OCI-LY1 (cell line): ENCODE data around the gene EIF6.

Experiments used
- H2AFZ ChIP-seq: fragments of 200-600 bp; sonication (generic), shearing (Covaris generic); 2 replicates; pipeline ENCODE4 v1.6.0; 2014; ENCODE audit warnings: antibody characterized with exemption, mild to moderate bottlenecking, low read length
- H3F3A ChIP-seq: fragments of 200-600 bp; sonication (generic), shearing (Covaris generic); 2 replicates; pipeline ENCODE4 v1.6.0; 2014; ENCODE audit warnings: mild to moderate bottlenecking, antibody characterized with exemption, low read length, moderate library complexity; ENCODE audit not compliant: insufficient read depth
- H3K27ac ChIP-seq: fragments of 200-600 bp; sonication (generic); 2 replicates; pipeline ENCODE4 v1.5.1; 2014; ENCODE audit warnings: low read length, mixed run types, mild to moderate bottlenecking, low read depth; ENCODE audit not compliant: poor library complexity, severe bottlenecking
- H3K27me3 ChIP-seq: fragments of 200-600 bp; sonication (generic); 2 replicates; pipeline ENCODE4 v1.6.0; 2014; ENCODE audit warnings: antibody characterized with exemption, mild to moderate bottlenecking, low read length, moderate library complexity; ENCODE audit not compliant: insufficient read depth
- H3K36me3 ChIP-seq: fragments of 200-600 bp; sonication (generic); 2 replicates; pipeline ENCODE4 v1.6.1; 2014; ENCODE audit warnings: mild to moderate bottlenecking, antibody characterized with exemption, low read length, moderate library complexity, mixed read lengths; ENCODE audit not compliant: insufficient read depth
- H3K4me1 ChIP-seq: fragments of 200-600 bp; sonication (generic); 2 replicates; pipeline ENCODE4 v1.5.1; 2014; ENCODE audit warnings: mild to moderate bottlenecking, low read length, moderate library complexity; ENCODE audit not compliant: insufficient read depth, severe bottlenecking
- H3K4me2 ChIP-seq: fragments of 200-600 bp; sonication (generic), shearing (Covaris generic); 2 replicates; pipeline ENCODE4 v1.6.1; 2014; ENCODE audit warnings: low read length
- H3K4me3 ChIP-seq: fragments of 200-600 bp; sonication (generic); 2 replicates; pipeline ENCODE4 v1.5.1; 2014; ENCODE audit warnings: low read length, low read depth, mild to moderate bottlenecking, mixed read lengths; ENCODE audit not compliant: poor library complexity, severe bottlenecking
- H3K79me2 ChIP-seq: fragments of 200-600 bp; shearing (Covaris generic); 2 replicates; pipeline ENCODE4 v1.6.1; 2016; ENCODE audit warnings: mixed run types, low read length, mixed read lengths; ENCODE audit not compliant: insufficient read depth
- H3K9ac ChIP-seq: fragments of 200-600 bp; sonication (generic), shearing (Covaris generic); 2 replicates; pipeline ENCODE4 v1.6.1; 2014; ENCODE audit warnings: mild to moderate bottlenecking, low read length, mixed read lengths
- H3K9me2 ChIP-seq: fragments of 200-600 bp; sonication (generic), shearing (Covaris generic); 2 replicates; pipeline ENCODE4 v1.6.1; 2014; ENCODE audit warnings: low read depth, mild to moderate bottlenecking, low read length, mixed read lengths
- H3K9me3 ChIP-seq: fragments of 200-600 bp; shearing (Covaris generic); 2 replicates; pipeline ENCODE4 v1.6.1; 2014; ENCODE audit warnings: low read length, mixed read lengths
- H4K20me1 ChIP-seq: fragments of 200-600 bp; sonication (generic), shearing (Covaris generic); 2 replicates; pipeline ENCODE4 v1.6.0; 2016; ENCODE audit warnings: mild to moderate bottlenecking, low read length; ENCODE audit not compliant: insufficient read depth
- EZH2 ChIP-seq: fragments of 200-600 bp; sonication (generic), shearing (Covaris generic); IDR thresholded peaks from 2 replicates; pipeline ENCODE4 v1.8.0; 2017; ENCODE audit warnings: borderline replicate concordance, mixed run types, mild to moderate bottlenecking, antibody characterized with exemption, low read length, moderate library complexity, mixed read lengths
- TF ChIP-seq, protein P1 (sequence below): fragments of 200-600 bp; sonication (generic), shearing (Covaris generic); IDR thresholded peaks from 2 replicates; pipeline ENCODE4 v1.5.1; 2017; ENCODE audit warnings: mild to moderate bottlenecking, antibody characterized with exemption, low read length, moderate library complexity, mixed read lengths

Gene EIF6

DNA sequence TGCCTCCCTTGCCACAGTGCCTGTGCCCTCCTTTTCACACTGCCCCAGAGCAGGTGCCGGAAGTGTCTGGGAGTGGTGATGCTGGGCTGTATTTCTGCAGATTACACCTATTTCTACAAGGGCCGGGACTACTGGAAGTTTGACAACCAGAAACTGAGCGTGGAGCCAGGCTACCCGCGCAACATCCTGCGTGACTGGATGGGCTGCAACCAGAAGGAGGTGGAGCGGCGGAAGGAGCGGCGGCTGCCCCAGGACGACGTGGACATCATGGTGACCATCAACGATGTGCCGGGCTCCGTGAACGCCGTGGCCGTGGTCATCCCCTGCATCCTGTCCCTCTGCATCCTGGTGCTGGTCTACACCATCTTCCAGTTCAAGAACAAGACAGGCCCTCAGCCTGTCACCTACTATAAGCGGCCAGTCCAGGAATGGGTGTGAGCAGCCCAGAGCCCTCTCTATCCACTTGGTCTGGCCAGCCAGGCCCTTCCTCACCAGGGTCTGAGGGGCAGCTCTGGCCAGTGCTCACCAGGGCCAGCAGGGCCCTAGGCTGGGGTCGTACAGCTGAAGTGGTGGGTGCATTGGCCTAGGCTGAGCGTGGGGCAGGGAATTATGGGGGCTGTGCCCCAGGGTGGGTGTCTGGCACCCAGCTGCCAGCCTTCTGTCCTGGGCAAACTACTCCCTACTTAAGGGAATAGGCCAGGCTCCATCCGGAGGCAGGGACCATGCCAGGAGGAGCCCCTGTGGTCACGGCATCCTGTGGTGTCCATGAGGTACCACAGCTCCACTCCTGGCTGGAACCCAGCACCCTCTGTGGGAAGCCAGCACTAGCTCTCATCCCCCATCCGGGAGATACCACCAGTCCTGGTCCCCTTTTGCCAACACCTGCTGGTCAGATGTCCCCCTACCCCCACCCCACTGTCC lies 10.1 kb downstream of the EIF6 start:
- no peak overlapping the region for H3K4me2 ChIP-seq
- no peak overlapping the region for H3K27ac ChIP-seq
- no peak overlapping the region for H3K9ac ChIP-seq
- H4K20me1 ChIP-seq, result no peaks in the 10 kb centered on the region
- no peaks in the 10 kb centered on the region for H3K27me3 ChIP-seq
- H3K79me2 ChIP-seq, result no peaks in the 10 kb centered on the region
- H3K9me3 ChIP-seq, result no peaks in the 10 kb centered on the region
- TF ChIP-seq, protein P1, sequence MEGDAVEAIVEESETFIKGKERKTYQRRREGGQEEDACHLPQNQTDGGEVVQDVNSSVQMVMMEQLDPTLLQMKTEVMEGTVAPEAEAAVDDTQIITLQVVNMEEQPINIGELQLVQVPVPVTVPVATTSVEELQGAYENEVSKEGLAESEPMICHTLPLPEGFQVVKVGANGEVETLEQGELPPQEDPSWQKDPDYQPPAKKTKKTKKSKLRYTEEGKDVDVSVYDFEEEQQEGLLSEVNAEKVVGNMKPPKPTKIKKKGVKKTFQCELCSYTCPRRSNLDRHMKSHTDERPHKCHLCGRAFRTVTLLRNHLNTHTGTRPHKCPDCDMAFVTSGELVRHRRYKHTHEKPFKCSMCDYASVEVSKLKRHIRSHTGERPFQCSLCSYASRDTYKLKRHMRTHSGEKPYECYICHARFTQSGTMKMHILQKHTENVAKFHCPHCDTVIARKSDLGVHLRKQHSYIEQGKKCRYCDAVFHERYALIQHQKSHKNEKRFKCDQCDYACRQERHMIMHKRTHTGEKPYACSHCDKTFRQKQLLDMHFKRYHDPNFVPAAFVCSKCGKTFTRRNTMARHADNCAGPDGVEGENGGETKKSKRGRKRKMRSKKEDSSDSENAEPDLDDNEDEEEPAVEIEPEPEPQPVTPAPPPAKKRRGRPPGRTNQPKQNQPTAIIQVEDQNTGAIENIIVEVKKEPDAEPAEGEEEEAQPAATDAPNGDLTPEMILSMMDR, result no peak
- TF ChIP-seq EZH2, result no peak
- H3K4me3 ChIP-seq, result no peak overlapping the region
- no peak overlapping the region for H2AFZ ChIP-seq
- peaks cover 26% of the 10 kb centered on the region for H3K36me3 ChIP-seq
- no peaks in the 10 kb centered on the region for H3K9me2 ChIP-seq
- peaks cover 5% of the 10 kb centered on the region for H3F3A ChIP-seq
- peaks cover 15% of the 10 kb centered on the region for H3K4me1 ChIP-seq

DNA sequence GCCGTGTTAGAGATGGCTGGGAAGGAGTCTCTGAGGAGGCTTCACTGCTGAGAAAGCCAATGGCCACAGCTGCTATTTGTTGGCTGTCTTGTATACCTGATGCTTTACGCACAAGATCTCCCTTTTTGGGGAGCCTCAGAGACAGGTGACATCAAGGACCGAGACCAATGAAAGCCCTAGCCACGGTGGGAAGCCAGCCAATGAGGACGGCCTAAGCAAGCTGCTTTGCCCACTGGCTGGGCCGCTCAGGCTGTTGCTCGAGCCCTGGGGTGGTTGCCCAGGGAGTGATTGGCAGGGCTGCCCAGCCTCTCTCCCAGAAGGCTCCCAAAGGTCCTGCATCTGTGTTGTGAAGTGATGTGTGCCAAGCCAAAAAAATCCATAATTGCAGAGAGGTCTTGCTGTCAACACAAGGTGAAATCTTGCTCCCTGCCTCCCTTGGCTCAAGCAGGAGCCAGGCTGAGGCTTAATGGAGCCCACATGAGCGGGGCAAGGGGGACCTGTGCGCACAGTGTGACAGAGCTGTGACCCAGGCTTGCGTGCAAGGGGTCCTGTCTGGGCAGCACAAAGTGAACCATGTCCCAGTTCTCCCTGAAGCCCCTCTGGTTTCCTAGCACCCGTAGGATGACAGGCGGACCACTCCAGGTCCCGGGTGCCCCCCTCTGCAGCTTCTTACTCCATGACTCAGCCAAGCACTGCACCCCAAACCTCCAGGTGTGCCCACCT lies 11.0 kb downstream of the EIF6 start:
- TF ChIP-seq, protein P1, result no peak
- no peak for TF ChIP-seq EZH2
- Histone ChIP-seq H3F3A (peaks cover 4% of the 10 kb centered on the region; the same call in 1 of the 2 replicates), H3K4me2 (no peak overlapping the region), H3K27me3 (no peaks in the 10 kb centered on the region), H4K20me1 (no peaks in the 10 kb centered on the region), H2AFZ (no peak overlapping the region), H3K9ac (no peak overlapping the region), H3K4me3 (no peak overlapping the region), H3K79me2 (no peaks in the 10 kb centered on the region), H3K36me3 (peaks cover 18% of the 10 kb centered on the region; the same call in 1 of the 2 replicates), H3K9me3 (no peaks in the 10 kb centered on the region), H3K9me2 (no peaks in the 10 kb centered on the region), H3K27ac (no peak overlapping the region), H3K4me1 (peaks cover 15% of the 10 kb centered on the region)

DNA sequence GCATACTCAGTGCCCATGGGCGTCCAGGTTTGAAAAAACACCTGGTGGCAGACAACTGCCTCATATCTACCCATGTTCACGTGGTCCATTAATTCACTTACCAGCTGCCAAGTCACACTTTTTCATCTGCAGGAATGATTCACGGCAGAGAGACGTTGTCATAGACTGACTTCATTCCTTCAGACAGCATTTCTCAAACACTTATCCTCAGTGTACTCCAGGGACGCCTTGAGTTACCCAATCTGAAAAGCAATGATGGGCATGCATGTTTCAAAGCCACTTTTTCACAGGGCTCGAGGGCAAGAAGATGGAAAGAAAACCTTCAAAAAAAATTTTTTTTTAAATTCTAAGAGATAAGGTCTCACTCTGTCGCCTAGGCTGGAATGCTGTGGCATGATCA lies 12.7 kb downstream of the EIF6 start:
- Histone ChIP-seq H3K27ac (no peak overlapping the region), H3K4me2 (no peak overlapping the region)

More for the DNA sequence above, 12.7 kb downstream of the EIF6 start:
- Histone ChIP-seq H4K20me1 (no peaks in the 10 kb centered on the region), H2AFZ (no peak overlapping the region), H3K79me2 (no peaks in the 10 kb centered on the region), H3K36me3 (0 out of 2 replicates have a peak, but pooled peaks cover 11% of the 10 kb centered on the region), H3K27me3 (no peaks in the 10 kb centered on the region), H3K4me1 (peaks cover 8% of the 10 kb centered on the region), H3K4me3 (no peak overlapping the region), H3K9me2 (no peaks in the 10 kb centered on the region), H3K9me3 (no peaks in the 10 kb centered on the region), H3F3A (no peaks in the 10 kb centered on the region), H3K9ac (no peak overlapping the region)
- TF ChIP-seq EZH2, result no peak
- TF ChIP-seq, protein P1, result no peak
